HEK293 (cell line): ENCODE results near the gene VTI1B.

ENCODE experiments used
- BCL11B ChIP-seq: fragments of 450-650 bp; formaldehyde crosslinking; IDR thresholded peaks from 2 replicates; pipeline ENCODE4 v1.5.1; 2016; ENCODE audit warnings: low read depth, missing biosample characterization, missing genetic modification characterization
- EGR2 ChIP-seq: fragments of 450-650 bp; formaldehyde crosslinking; IDR thresholded peaks from 2 replicates; pipeline ENCODE4 v1.5.1; 2016; ENCODE audit warnings: low read depth, missing biosample characterization, missing genetic modification characterization
- PRDM1 ChIP-seq: fragments of 450-650 bp; formaldehyde crosslinking; IDR thresholded peaks from 2 replicates; pipeline ENCODE4; 2016; ENCODE audit warnings: missing biosample characterization, missing genetic modification characterization
- SALL2 ChIP-seq: fragments of 450-650 bp; formaldehyde crosslinking; IDR thresholded peaks from 2 replicates; pipeline ENCODE4 v1.5.0; 2017; ENCODE audit warnings: missing biosample characterization, mild to moderate bottlenecking, missing genetic modification characterization, borderline replicate concordance
- SP2 ChIP-seq: fragments of 450-650 bp; formaldehyde crosslinking; IDR thresholded peaks from 2 replicates; pipeline ENCODE4 v1.5.1; 2016; ENCODE audit warnings: missing biosample characterization, missing genetic modification characterization
- ZBTB7A ChIP-seq: fragments of 450-650 bp; formaldehyde crosslinking; IDR thresholded peaks from 2 replicates; pipeline ENCODE4 v1.5.1; 2016; ENCODE audit warnings: low read depth, missing biosample characterization, missing genetic modification characterization
- ZEB2 ChIP-seq: fragments of 450-650 bp; formaldehyde crosslinking; IDR thresholded peaks from 2 replicates; pipeline ENCODE4 v1.5.1; 2016; ENCODE audit warnings: missing biosample characterization, missing genetic modification characterization
- ZNF10 ChIP-seq: fragments of 450-650 bp; formaldehyde crosslinking; IDR thresholded peaks from 2 replicates; pipeline ENCODE4 v1.5.1; 2017; ENCODE audit warnings: missing biosample characterization, missing genetic modification characterization
- ZNF146 ChIP-seq: fragments of 450-650 bp; formaldehyde crosslinking; IDR thresholded peaks from 2 replicates; pipeline ENCODE4 v1.5.1; 2016; ENCODE audit warnings: missing biosample characterization, missing genetic modification characterization
- ZNF280C ChIP-seq: fragments of 450-650 bp; formaldehyde crosslinking; IDR thresholded peaks from 2 replicates; pipeline ENCODE4 v1.5.1; 2016; ENCODE audit warnings: missing biosample characterization, missing genetic modification characterization
- ZNF366 ChIP-seq: fragments of 450-650 bp; formaldehyde crosslinking; conservative IDR thresholded peaks from 2 replicates; pipeline ENCODE4 v1.5.1; 2016; ENCODE audit warnings: missing biosample characterization, missing genetic modification characterization
- ZNF549 ChIP-seq: fragments of 450-650 bp; IDR thresholded peaks from 2 replicates; pipeline ENCODE4 v1.5.1; 2018; ENCODE audit warnings: missing biosample characterization, missing genetic modification characterization, mild to moderate bottlenecking, inconsistent platforms, moderate library complexity
- ZNF558 ChIP-seq: fragments of 450-650 bp; formaldehyde crosslinking; IDR thresholded peaks from 2 replicates; pipeline ENCODE4 v1.5.1; 2016; ENCODE audit warnings: missing biosample characterization, missing genetic modification characterization
- ZNF561 ChIP-seq: fragments of 450-650 bp; IDR thresholded peaks from 2 replicates; pipeline ENCODE4 v1.5.1; 2018; ENCODE audit warnings: missing biosample characterization, missing genetic modification characterization, borderline replicate concordance
- ZNF629 ChIP-seq: fragments of 450-650 bp; formaldehyde crosslinking; IDR thresholded peaks from 2 replicates; pipeline ENCODE4 v1.5.1; 2017; ENCODE audit warnings: missing biosample characterization, missing genetic modification characterization
- ZSCAN16 ChIP-seq: fragments of 450-650 bp; formaldehyde crosslinking; IDR thresholded peaks from 2 replicates; pipeline ENCODE4 v1.5.1; 2016; ENCODE audit warnings: missing biosample characterization, missing genetic modification characterization
- ZSCAN30 ChIP-seq: fragments of 450-650 bp; IDR thresholded peaks from 2 replicates; pipeline ENCODE4 v1.5.1; 2018; ENCODE audit warnings: missing biosample characterization, mild to moderate bottlenecking, missing genetic modification characterization, moderate library complexity
- TF ChIP-seq, protein P1 (sequence below): fragments of 450-650 bp; formaldehyde crosslinking; conservative IDR thresholded peaks from 2 replicates; pipeline ENCODE4 v1.5.1; 2016; ENCODE audit warnings: low read depth, missing biosample characterization, missing genetic modification characterization
- TF ChIP-seq, protein P2 (sequence below): fragments of 450-650 bp; formaldehyde crosslinking; IDR thresholded peaks from 2 replicates; pipeline ENCODE4 v1.5.1; 2016; ENCODE audit warnings: missing biosample characterization, missing genetic modification characterization
- TF ChIP-seq, protein P3 (sequence below): fragments of 450-650 bp; formaldehyde crosslinking; IDR thresholded peaks from 2 replicates; pipeline ENCODE4 v1.5.1; 2016; ENCODE audit warnings: missing biosample characterization, missing genetic modification characterization, borderline replicate concordance

The VTI1B gene

GRCh38 chr14:67694791-67695393 lies 20.5 kb upstream of the VTI1B start (continued):
- TF ChIP-seq ZNF280C (tag by site-specific recombination) = no peak
- no peak for TF ChIP-seq ZSCAN30 (tag by site-specific recombination)
- TF ChIP-seq, protein P1, sequence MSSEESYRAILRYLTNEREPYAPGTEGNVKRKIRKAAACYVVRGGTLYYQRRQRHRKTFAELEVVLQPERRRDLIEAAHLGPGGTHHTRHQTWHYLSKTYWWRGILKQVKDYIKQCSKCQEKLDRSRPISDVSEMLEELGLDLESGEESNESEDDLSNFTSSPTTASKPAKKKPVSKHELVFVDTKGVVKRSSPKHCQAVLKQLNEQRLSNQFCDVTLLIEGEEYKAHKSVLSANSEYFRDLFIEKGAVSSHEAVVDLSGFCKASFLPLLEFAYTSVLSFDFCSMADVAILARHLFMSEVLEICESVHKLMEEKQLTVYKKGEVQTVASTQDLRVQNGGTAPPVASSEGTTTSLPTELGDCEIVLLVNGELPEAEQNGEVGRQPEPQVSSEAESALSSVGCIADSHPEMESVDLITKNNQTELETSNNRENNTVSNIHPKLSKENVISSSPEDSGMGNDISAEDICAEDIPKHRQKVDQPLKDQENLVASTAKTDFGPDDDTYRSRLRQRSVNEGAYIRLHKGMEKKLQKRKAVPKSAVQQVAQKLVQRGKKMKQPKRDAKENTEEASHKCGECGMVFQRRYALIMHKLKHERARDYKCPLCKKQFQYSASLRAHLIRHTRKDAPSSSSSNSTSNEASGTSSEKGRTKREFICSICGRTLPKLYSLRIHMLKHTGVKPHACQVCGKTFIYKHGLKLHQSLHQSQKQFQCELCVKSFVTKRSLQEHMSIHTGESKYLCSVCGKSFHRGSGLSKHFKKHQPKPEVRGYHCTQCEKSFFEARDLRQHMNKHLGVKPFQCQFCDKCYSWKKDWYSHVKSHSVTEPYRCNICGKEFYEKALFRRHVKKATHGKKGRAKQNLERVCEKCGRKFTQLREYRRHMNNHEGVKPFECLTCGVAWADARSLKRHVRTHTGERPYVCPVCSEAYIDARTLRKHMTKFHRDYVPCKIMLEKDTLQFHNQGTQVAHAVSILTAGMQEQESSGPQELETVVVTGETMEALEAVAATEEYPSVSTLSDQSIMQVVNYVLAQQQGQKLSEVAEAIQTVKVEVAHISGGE (tag by site-specific recombination) = no peak
- TF ChIP-seq, protein P2, sequence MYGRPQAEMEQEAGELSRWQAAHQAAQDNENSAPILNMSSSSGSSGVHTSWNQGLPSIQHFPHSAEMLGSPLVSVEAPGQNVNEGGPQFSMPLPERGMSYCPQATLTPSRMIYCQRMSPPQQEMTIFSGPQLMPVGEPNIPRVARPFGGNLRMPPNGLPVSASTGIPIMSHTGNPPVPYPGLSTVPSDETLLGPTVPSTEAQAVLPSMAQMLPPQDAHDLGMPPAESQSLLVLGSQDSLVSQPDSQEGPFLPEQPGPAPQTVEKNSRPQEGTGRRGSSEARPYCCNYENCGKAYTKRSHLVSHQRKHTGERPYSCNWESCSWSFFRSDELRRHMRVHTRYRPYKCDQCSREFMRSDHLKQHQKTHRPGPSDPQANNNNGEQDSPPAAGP = no peak
- 0 out of 2 replicates have a peak, but pooled peaks have one; percentile 13 for TF ChIP-seq BCL11B
- no peak for TF ChIP-seq ZSCAN16 (tag by site-specific recombination)
- TF ChIP-seq ZNF558 = no peak
- TF ChIP-seq EGR2 = peak; percentile 39
- peak; percentile 43; the same call in 1 of the 2 replicates for TF ChIP-seq ZEB2 (tag by site-specific recombination)
- TF ChIP-seq, protein P3, sequence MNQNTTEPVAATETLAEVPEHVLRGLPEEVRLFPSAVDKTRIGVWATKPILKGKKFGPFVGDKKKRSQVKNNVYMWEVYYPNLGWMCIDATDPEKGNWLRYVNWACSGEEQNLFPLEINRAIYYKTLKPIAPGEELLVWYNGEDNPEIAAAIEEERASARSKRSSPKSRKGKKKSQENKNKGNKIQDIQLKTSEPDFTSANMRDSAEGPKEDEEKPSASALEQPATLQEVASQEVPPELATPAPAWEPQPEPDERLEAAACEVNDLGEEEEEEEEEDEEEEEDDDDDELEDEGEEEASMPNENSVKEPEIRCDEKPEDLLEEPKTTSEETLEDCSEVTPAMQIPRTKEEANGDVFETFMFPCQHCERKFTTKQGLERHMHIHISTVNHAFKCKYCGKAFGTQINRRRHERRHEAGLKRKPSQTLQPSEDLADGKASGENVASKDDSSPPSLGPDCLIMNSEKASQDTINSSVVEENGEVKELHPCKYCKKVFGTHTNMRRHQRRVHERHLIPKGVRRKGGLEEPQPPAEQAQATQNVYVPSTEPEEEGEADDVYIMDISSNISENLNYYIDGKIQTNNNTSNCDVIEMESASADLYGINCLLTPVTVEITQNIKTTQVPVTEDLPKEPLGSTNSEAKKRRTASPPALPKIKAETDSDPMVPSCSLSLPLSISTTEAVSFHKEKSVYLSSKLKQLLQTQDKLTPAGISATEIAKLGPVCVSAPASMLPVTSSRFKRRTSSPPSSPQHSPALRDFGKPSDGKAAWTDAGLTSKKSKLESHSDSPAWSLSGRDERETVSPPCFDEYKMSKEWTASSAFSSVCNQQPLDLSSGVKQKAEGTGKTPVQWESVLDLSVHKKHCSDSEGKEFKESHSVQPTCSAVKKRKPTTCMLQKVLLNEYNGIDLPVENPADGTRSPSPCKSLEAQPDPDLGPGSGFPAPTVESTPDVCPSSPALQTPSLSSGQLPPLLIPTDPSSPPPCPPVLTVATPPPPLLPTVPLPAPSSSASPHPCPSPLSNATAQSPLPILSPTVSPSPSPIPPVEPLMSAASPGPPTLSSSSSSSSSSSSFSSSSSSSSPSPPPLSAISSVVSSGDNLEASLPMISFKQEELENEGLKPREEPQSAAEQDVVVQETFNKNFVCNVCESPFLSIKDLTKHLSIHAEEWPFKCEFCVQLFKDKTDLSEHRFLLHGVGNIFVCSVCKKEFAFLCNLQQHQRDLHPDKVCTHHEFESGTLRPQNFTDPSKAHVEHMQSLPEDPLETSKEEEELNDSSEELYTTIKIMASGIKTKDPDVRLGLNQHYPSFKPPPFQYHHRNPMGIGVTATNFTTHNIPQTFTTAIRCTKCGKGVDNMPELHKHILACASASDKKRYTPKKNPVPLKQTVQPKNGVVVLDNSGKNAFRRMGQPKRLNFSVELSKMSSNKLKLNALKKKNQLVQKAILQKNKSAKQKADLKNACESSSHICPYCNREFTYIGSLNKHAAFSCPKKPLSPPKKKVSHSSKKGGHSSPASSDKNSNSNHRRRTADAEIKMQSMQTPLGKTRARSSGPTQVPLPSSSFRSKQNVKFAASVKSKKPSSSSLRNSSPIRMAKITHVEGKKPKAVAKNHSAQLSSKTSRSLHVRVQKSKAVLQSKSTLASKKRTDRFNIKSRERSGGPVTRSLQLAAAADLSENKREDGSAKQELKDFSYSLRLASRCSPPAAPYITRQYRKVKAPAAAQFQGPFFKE (tag by site-specific recombination) = no peak
- TF ChIP-seq SALL2 (tag by site-specific recombination) = no peak
- TF ChIP-seq ZNF366 (tag by site-specific recombination) = peak; percentile 49
- TF ChIP-seq ZNF549 (tag by site-specific recombination) = no peak
- no peak for TF ChIP-seq ZNF146 (tag by site-specific recombination)
- TF ChIP-seq PRDM1 (tag by site-specific recombination) = peak; percentile 61; the same call in 1 of the 2 replicates
- no peak for TF ChIP-seq ZBTB7A (tag by site-specific recombination)
- no peak for TF ChIP-seq ZNF561 (tag by site-specific recombination)
- TF ChIP-seq ZNF10 (tag by site-specific recombination) = peak; percentile 70; the same call in 1 of the 2 replicates
- peak; percentile 49; the same call in 1 of the 2 replicates for TF ChIP-seq ZNF629 (tag by site-specific recombination)
- TF ChIP-seq SP2 (tag by site-specific recombination) = peak; percentile 74
